Measurements from ENCODE around the gene DOCK4. TPM values are rescaled to one million over a fixed set of nuclear protein-coding genes. Genes with fewer than 3 reads are reported as not detected.

The DOCK4 gene
- total and polyA plus RNA-seq, 2 donors from 2014 or later: 3.2 to 38.9 TPM

- DNase-seq (no peak), FAIRE-seq (no peak)
- Histone ChIP-seq H3K4me3 (ENCODE audit: low read length in 3 of 3) (no peak overlapping the region), H3K27ac (ENCODE audit: low read depth in 2 of 2, low read length in 2 of 2) (no peak overlapping the region), H3K4me1 (ENCODE audit: control insufficient read depth in 2 of 3, insufficient read depth in 2 of 3, low read depth in 1 of 3, low read length in 3 of 3) (no peaks in the 10 kb centered on the region), H3K36me3 (ENCODE audit: control insufficient read depth in 2 of 3, insufficient read depth in 3 of 3, low read length in 3 of 3) (no peaks in the 10 kb centered on the region), H3K9me3 (ENCODE audit: control insufficient read depth in 2 of 3, insufficient read depth in 1 of 3, low read length in 3 of 3) (no peaks in the 10 kb centered on the region), H3K9ac (ENCODE audit: low read length in 3 of 3) (no peak overlapping the region), H3K27me3 (ENCODE audit: control insufficient read depth, insufficient read depth, low read length) (no peaks in the 10 kb centered on the region)
- TF ChIP-seq CTCF (IDR thresholded peaks at IDR 0.05; ENCODE audit: borderline replicate concordance, extremely low read depth, insufficient read depth): no peak
- intact Hi-C loops (cut with DNase I): no loop called here
These were observed 12.2 kb downstream of the DOCK4 start for GRCh38 chr7:112193915-112194502.

DNA sequence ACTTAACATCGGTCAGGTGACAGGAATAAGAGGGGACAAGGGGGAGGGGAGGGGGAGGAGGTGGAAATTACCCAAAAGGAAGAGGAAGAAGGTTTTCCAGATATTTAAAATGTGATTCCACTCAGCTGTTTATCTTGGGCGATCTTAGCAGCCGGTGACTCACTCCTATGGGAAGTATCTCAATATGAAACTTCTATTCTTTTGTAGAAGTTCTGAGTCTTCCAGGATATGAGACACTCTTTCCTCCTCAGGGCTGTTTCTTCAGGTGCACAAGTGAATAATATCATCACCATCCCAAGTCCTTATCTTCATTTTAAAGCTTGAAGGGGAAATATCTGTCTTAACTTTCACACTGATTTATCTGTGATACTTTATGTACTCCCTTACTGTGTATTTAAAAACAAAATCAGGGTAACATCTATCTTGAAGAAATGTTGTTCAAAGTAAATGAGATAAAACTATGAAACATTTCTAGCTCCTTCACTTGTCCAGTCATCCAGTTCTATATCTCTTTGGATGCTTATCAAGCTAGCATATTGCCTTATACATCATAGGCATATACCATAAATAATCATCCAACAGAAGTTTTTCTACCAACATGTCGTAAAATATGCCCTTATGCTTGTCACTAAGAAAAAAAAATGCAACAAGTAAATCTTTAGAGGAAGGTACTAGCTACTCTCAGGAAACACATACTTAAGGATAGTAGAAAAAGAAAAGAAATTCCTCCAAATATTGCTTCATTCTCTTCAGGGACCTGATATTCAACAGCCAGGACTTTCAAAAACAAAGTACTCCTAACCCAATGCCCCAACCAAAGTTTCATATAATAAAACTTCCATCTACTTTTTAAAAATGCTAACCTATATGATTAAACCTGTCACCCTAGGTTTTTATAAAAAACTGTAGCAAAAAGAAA is 13.7 kb downstream of the DOCK4 start:
- no peak overlapping the region for H3K9ac ChIP-seq (ENCODE audit: low read length in 3 of 3)
- no peak overlapping the region for H3K27ac ChIP-seq (ENCODE audit: low read depth in 2 of 2, low read length in 2 of 2)
- H3K9me3 ChIP-seq (ENCODE audit: control insufficient read depth in 2 of 3, insufficient read depth in 1 of 3, low read length in 3 of 3): no peaks in the 10 kb centered on the region
- FAIRE-seq (no peak), DNase-seq (peak in 1 of 5 donors; percentile 18)
- H3K4me3 ChIP-seq (ENCODE audit: low read length in 3 of 3): no peak overlapping the region
- H3K4me1 ChIP-seq (ENCODE audit: control insufficient read depth in 2 of 3, insufficient read depth in 2 of 3, low read depth in 1 of 3, low read length in 3 of 3): no peaks in the 10 kb centered on the region
- H3K27me3 ChIP-seq (ENCODE audit: control insufficient read depth, insufficient read depth, low read length): no peaks in the 10 kb centered on the region
- no peak for TF ChIP-seq CTCF (IDR thresholded peaks at IDR 0.05; ENCODE audit: borderline replicate concordance, extremely low read depth, insufficient read depth)
- intact Hi-C loops (cut with DNase I): no loop called here
- H3K36me3 ChIP-seq (ENCODE audit: control insufficient read depth in 2 of 3, insufficient read depth in 3 of 3, low read length in 3 of 3): no peaks in the 10 kb centered on the region

DNA sequence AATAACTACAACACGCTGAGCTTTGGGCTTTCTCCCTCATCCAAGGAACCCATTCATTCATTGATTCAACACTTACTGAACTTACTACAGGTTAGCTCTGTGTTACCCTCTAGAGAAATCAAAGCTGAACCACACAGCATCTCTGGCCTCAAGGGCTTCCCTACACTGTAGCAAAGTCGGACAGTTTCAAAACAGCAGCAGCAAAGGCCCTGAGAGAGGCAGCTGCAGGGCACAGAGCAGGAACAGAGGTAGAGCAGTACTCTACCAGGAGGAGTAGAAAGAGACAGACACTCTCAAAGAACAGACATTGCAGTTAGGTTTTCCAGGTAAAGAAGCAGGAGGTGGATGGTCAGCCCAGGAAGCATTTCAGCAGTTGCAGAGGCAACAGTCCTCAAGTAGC is 16.1 kb downstream of the DOCK4 start:
- Histone ChIP-seq H3K9ac (ENCODE audit: low read length in 3 of 3) (no peak overlapping the region), H3K27me3 (ENCODE audit: control insufficient read depth, insufficient read depth, low read length) (no peaks in the 10 kb centered on the region), H3K4me1 (ENCODE audit: control insufficient read depth in 2 of 3, insufficient read depth in 2 of 3, low read depth in 1 of 3, low read length in 3 of 3) (peaks cover 0 to 4% (median 0%) of the 10 kb centered on the region in 3 donors), H3K4me3 (ENCODE audit: low read length in 3 of 3) (no peak overlapping the region), H3K27ac (ENCODE audit: low read depth in 2 of 2, low read length in 2 of 2) (no peak overlapping the region), H3K9me3 (ENCODE audit: control insufficient read depth in 2 of 3, insufficient read depth in 1 of 3, low read length in 3 of 3) (no peaks in the 10 kb centered on the region), H3K36me3 (ENCODE audit: control insufficient read depth in 2 of 3, insufficient read depth in 3 of 3, low read length in 3 of 3) (no peaks in the 10 kb centered on the region)
- FAIRE-seq (no peak), DNase-seq (no peak)
- intact Hi-C loops (cut with DNase I): no loop called here
- no peak for TF ChIP-seq CTCF (IDR thresholded peaks at IDR 0.05; ENCODE audit: borderline replicate concordance, extremely low read depth, insufficient read depth)

All from kidney (tissue), 14 donors.